SH-SY5Y (cell line): ENCODE measurements around the gene ABCA13.

Experiments used
- GATA2 ChIP-seq: IDR thresholded peaks from 2 replicates; pipeline ENCODE4 v1.6.1; 2011; ENCODE audit warnings: mild to moderate bottlenecking, low read depth, low read length
- GATA3 ChIP-seq: IDR thresholded peaks from 2 replicates; pipeline ENCODE4 v1.6.1; 2011; ENCODE audit warnings: low read depth, mild to moderate bottlenecking, low read length, moderate library complexity

Gene ABCA13

DNA sequence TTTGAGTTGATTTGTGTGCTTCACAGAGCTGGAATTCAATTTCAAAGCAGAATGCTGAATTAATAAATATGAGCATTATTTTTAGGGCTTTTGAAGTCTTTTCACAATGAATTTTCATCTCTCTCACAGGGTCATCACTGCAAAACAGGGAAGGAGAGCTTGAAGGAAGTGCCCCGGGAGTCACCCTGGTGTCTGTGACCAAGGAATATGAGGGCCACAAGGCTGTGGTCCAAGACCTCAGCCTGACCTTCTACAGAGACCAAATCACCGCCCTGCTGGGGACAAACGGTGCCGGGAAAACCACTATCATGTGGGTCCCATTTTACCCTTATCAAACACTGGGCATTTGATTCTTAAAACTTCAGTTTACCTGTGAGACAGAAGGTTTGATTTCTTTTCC lies 217.7 kb downstream of the ABCA13 start:
- TF ChIP-seq GATA3: no peak
- no peak for TF ChIP-seq GATA2

GRCh38 chr7:48389977-48390376 lies 218.7 kb downstream of the ABCA13 start:
- TF ChIP-seq GATA3 (no peak), GATA2 (no peak)

- TF ChIP-seq GATA2 (no peak), GATA3 (no peak)
These were observed 219.4 kb downstream of the ABCA13 start for GRCh38 chr7:48390388-48391327.

- TF ChIP-seq GATA3 (no peak), GATA2 (no peak)
These were observed 226.9 kb downstream of the ABCA13 start for GRCh38 chr7:48398191-48398590.

DNA sequence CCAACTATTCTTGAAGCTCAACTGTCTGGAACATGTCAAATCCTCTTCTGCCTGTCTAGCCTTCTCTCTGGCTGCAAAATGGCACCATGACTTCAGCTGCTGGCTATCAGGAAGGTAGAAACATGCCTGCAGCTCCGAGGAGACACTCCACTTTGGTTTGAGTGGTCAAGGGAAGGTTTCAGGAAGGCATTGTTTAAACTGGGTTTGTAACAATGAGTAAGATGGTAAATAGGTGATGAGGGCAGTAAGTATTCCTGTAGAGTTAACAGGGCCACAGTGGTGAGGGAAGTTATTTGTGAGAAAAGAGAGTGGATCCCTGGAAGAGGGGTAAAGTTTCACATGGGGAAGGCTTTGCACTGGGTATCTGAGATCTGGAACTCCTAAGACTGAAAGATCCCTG lies 231.5 kb downstream of the ABCA13 start:
- no peak for TF ChIP-seq GATA3
- TF ChIP-seq GATA2: no peak

GRCh38 chr7:48408731-48409130 lies 237.5 kb downstream of the ABCA13 start:
- no peak for TF ChIP-seq GATA2
- no peak for TF ChIP-seq GATA3

GRCh38 chr7:48411619-48412018 lies 240.4 kb downstream of the ABCA13 start:
- TF ChIP-seq GATA2: no peak
- no peak for TF ChIP-seq GATA3

- TF ChIP-seq GATA2 (no peak), GATA3 (no peak)
These were observed 242.9 kb downstream of the ABCA13 start for GRCh38 chr7:48414011-48414732.

- TF ChIP-seq GATA3 (no peak), GATA2 (no peak)
These were observed 245.2 kb downstream of the ABCA13 start for GRCh38 chr7:48416327-48416908.

- TF ChIP-seq GATA2 (no peak), GATA3 (no peak)
These were observed 248.1 kb downstream of the ABCA13 start for GRCh38 chr7:48419401-48419800.

DNA sequence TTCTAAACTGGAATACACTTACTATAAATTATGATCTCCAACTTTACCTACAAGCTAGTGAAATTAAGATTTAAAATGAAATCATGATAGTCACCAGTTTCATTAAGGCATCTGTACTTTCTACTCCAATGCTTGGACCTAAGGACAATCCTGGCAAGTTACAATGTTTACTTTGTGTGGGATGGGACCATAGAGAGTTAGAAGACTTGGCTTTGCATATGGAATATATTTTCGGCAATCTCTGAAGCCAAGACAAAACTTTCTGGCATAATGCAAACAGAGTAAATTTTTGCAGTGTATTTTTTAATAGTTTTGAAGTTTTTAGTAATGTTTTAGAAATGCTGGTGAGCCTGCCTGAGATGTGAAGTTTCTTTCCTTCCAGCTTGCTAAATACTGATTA lies 248.9 kb downstream of the ABCA13 start:
- TF ChIP-seq GATA2: no peak
- TF ChIP-seq GATA3: no peak

DNA sequence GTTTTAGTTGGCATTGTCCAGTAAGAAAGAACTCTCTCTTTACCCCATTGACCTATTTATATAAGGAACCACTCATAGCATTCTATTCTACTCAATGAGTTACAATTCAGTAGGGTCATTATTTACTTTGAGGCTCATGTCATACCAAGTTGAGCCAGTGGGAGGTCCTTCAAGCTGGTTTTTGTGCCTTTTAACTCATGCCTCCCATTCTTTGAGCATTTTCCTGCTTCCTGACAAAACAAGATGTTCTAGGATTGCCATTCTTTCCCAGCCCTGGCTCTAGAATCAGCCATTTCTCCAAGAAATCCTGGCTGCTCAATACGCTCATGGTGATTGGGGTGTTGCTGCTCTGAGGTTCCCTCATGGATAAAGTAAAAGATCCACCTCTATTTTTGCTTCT lies 250.1 kb downstream of the ABCA13 start:
- TF ChIP-seq GATA3 (no peak), GATA2 (no peak)

DNA sequence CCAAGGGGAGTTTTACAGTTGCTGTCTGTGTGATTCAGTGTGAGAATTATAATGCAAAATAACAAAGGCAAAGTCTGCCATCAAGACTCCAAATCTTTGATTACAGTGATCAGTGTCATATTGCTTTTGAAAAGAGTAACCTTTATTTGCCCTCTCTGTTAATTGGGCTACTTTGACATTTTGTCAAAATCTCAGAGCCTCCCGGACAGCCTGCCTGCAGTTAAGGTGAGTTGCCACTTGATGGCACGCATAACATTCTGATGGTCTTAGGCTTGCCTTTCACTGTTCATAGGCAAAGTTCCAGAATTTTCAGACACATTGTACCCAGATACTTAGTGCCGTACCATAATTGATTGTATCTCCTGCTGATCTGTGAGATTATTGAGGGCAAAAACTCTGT lies 253.5 kb downstream of the ABCA13 start:
- TF ChIP-seq GATA2 (no peak), GATA3 (no peak)

- TF ChIP-seq GATA2 (no peak), GATA3 (no peak)
These were observed 255.2 kb downstream of the ABCA13 start for GRCh38 chr7:48426331-48426965.
